Measurements from ENCODE around the gene SLC19A1.
"Not testable (repeated sequence)": the region's sequence is repeated elsewhere in the genome, so short reads cannot be mapped to it uniquely, and the experiment has no call there.

Gene SLC19A1

DNA sequence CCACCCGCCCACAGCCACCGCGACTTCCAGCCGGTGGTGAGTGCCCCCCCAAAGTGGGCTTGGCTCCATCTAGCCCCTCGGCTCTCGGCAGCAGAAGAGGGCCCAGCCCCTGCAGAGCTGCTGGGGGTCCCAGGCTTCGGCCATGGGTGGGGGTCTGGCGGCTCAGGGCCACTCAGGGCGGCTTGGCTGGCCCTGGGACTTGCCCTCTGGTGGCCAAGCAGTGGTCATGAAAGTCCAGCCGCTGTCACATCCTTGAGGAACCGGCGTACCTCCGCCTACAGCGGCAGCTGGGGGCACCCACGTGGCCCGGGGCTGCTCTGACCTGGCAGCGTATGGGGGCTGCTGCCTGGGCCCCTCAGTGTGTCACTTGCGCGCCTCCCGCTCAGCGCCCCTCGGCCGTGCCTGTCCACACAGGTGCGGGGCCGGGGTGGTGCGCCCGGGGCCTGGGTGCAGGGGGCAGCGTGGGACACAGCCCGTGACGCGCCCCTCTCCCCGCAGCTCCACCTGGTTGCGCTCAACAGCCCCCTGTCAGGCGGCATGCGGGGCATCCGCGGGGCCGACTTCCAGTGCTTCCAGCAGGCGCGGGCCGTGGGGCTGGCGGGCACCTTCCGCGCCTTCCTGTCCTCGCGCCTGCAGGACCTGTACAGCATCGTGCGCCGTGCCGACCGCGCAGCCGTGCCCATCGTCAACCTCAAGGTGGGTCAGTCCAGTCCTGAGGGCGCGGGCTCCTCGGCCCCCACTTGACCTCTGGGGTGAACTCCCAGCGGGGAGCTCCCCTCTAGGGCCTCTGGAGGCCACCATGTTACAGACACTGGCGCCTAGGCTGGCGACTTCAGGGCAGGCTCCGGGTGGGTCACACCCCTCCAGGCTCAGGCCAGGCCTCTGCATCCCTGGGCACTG, 32.4 kb downstream of the SLC19A1 start:
- in situ Hi-C loops (cut with HindIII; ENCODE audit: low sequenced_read_pairs) = no loop called here

DNA sequence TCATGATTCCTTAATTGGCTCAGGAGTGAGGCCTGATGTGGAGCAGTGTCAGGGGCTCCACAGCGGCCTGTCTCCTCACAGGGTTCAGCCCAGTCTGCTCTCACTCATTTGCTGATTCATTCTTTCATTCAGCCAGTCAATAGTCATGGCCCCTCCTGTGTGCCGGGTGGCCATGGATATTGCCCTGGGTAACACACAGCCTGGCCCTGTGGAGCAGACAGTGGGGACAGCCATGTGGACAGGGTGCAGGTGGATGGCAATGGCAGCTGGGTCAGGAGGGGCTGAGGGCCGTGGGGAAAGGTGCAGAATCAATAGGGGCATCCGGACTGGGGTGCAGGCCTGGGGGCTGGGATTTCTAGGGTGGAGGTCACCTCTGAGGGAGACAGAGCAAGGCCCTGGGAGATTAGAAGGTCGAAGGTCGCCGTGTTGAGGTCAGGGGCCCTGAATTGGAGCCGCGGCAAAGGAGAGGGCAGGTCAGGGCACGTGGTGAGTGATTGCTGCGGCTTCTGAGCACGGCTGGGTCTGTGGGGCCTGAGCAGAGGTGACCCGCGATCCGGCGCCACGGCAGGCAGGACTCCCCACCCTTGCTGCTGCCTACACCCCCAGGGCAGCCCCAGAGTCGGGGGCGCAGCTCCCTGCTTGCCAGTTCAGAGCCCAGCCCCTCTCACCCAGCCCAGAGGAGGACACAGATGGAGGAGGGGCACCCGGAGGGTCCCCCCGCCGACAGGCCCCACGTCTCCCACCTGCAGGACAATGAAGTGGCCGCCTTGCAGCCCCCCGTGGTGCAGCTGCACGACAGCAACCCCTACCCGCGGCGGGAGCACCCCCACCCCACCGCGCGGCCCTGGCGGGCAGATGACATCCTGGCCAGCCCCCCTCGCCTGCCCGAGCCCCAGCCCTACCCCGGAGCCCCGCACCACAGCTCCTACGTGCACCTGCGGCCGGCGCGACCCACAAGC, 33.4 kb downstream of the SLC19A1 start:
- in situ Hi-C loops (cut with HindIII; ENCODE audit: low sequenced_read_pairs) = no loop called here

DNA sequence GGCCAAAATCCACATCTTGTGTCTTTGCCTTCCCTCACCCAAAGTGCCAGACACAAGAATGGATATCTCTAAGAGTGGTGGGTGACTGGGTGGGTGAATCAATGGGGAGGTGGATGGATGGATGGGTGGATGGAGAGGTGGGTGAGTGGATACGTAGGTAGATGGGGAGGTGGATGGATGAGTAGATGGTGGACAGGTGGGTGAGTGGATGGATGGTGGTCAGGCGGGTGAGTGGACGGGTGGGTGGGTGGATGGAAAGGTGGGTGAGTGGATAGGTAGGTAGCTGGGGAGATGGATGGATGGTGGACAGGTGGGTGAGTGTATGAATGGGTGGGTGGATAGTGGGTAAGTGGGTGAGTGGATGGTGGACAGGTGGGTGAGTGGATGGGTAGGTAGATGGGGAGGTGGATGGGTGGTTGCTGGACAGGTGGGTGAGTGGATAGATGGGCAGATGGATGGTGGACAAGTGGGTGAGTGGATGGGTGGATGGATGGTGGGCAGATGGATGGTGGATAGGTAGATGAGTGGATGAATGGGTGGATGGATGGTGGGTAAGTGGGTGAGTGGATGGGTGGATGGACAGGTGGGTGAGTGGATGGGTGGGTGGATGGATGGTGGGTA, 34.2 kb downstream of the SLC19A1 start:
- in situ Hi-C loops (cut with HindIII; ENCODE audit: low sequenced_read_pairs) = no loop called here

DNA sequence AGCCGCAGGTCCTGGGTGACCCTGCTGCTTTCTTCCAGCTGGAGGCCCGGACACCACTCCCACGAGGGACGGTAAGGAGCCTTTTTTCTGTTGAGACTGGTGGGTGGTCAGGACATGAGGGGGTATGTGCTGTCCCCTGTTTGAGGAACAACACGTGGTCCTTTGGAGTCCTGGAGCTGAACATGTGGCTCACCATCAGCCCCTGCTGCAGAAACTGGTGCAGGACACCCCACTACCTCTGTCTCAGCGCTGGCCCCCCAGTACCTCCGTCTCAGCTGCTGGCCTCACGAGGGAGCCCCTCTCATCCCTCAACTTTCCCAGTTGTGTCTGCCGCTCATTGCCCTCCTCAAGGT, 34.7 kb downstream of the SLC19A1 start:
- in situ Hi-C loops (cut with HindIII; ENCODE audit: low sequenced_read_pairs) = no loop called here

DNA sequence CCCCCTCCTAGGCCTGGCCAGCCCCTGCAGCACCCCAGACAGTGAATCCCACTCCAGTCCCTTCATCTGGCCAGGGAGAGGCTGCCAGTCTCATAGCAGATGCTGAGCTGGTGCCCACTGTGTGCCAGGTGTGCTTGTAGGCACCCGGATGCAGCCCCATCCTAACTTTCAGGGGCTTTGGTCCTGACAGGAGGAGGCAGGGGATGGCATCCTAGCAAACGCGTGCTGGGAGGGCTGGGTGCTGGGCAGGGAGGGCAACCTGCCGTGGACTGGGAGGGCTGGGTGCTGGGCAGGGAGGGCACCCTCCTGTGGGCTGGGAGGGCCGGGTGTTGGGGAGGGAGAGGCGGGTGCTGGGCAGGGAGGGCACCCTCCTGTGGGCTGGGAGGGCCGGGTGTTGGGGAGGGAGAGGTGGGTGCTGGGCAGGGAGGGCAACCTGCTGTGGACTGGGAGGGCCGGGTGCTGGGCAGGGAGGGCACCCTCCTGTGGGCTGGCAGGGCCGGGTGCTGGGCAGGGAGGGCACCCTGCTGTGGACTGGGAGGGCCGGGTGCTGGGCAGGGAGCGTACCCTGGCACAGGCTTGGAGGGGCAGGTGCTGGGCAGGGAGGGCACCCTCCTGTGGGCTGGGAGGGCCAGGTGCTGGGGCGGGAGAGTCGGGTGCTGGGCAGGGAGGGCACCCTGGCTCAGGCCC, 35.3 kb downstream of the SLC19A1 start:
- in situ Hi-C loops (cut with HindIII; ENCODE audit: low sequenced_read_pairs) = no loop called here

DNA sequence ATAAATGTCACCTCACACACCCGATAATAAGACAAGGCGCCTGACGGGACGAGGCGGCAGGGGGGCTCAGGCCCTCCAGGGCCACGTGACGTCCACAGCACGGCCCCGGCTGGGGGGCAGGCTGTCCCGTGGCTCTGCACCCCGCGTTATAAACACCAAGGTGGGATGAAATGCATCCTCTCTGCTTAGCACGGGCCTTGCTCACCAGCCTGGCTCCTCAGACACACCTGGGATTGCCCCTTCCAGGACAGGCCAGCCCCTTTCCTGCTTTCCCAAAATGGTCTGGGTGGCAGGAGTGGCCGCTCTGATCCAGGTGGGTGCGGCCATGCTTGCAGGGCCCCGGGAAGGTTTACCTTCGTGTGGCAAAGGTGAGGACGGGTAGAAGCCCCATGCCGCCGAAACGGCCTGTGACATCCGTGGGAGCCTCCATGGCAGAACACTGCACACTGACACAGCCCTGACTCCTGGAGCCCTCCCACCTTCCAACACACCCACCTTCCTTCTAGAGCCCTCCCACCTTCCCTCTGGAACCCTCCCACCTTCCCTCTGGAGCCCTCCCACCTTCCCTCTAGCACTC, 35.9 kb downstream of the SLC19A1 start:
- in situ Hi-C loops (cut with HindIII; ENCODE audit: low sequenced_read_pairs) = no loop called here

DNA sequence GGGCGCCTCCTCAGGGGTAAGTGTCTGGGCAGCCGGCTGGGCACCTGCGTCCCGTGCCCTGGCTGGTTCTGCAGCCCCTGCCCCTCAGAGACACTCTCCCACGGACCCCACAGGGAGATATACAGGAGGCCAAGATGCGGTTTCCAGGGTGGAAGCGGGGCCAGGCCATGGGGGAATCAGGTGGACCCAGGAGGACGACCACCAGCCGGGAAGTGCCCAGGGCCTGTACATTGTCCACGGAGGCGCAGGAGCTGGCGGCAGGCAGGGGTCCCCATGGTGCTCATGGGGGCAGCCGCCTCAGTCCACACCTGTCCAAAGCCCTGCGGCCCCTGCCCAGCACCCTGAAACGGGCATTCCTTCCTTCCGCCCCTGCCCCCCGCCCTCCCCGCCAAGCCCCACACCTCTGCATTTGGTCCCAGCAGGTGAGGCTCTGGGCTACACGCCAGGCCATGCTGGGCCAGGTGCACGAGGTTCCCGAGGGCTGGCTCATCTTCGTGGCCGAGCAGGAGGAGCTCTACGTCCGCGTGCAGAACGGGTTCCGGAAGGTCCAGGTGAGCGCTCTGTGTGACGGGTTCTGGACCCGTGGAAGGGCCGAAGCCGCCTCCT, 36.7 kb downstream of the SLC19A1 start:
- in situ Hi-C loops (cut with HindIII; ENCODE audit: low sequenced_read_pairs) = no loop called here

DNA sequence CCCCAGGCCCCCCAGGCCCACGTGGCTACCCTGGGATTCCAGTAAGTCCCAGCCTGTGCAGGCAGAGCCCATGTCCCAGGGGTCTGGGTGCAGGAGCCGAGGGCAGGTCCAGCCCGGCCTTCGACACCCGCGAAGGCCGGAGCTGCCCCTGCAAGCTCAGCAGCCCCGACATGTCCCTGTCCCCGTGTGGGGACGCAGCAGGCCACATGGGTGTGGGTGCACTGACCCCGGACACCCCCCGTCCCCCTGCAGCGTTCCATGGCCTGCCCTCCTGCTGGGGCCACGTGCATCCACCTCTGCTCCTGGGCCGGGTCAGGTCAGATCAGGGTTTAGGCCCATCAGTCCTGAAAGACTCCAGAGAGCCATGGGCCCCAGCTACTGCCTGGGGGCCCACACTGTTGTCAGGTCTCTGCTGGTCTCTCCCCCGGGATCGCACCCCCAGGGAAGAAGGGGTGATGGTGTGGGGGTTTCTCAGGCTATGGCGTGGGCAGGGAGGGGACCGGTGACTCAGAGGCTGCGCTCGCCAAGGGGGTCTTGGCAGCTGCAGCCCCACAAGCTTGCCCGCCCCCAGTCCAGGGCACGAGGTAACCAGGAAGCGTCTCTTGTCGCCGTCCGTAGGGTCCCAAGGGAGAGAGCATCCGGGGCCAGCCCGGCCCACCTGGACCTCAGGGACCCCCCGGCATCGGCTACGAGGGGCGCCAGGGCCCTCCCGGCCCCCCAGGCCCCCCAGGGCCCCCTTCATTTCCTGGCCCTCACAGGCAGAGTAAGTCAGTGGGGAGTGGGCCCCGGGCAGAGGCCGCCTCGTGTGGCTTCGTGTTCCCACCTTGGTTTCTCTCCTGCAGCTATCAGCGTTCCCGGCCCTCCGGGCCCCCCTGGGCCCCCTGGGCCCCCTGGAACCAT, 37.5 kb downstream of the SLC19A1 start:
- in situ Hi-C loops (cut with HindIII; ENCODE audit: low sequenced_read_pairs) = no loop called here

DNA sequence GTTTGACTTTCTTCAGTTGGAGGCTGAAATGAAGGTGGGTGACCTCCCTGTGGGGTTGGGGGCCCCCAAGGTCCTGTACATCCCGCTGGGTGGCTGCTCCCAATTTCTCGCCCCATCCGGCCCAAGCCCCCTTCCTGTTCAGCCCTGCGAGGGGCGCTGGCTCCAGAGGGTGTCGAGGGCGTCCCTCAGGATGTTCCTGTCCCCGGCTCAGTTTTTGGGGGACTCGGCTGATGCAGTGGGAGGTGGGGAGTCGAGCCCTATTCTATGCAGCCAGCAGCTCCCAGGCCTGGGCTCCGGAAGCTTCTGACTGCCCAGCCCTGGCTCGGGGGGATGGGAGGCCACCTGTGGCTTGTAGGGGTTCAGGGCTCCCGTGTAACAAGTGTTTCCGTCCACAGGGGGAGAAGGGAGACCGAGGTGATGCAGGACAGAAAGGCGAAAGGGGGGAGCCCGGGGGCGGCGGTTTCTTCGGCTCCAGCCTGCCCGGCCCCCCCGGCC, 38.2 kb downstream of the SLC19A1 start:
- in situ Hi-C loops (cut with HindIII; ENCODE audit: low sequenced_read_pairs) = no loop called here

DNA sequence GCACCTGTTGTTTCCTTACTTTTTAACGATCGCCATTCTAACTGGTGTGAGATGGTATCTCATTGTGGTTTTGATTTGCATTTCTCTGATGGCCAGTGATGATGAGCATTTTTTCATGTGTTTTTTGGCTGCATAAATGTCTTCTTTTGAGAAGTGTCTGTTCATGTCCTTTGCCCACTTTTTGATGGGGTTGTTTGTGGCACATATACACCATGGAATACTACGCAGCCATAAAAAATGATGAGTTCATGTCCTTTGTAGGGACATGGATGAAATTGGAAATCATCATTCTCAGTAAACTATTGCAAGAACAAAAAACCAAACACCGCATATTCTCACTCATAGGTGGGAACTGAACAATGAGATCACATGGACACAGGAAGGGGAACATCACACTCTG, 39.0 kb downstream of the SLC19A1 start:
- in situ Hi-C loops (cut with HindIII; ENCODE audit: low sequenced_read_pairs) = not testable (repeated sequence)

DNA sequence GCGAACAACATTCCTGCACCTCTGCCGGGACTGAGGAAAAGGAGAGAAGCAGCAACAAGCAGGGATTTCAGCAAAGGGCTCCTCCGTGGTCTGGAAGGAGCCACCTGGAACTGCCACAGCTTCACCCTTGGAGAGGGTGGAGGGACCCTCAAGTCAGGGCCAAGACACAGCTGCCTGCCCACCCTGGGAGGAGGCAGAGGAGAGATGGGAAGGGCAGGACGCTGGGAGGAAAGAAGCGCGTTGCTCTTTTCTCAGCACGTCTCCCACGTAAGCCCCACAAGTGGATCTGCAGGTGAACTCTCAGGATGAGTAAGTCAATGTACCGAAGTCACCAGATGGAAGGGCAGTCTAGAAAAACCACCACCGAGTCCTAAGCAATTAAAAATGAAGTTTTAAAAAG, 39.6 kb downstream of the SLC19A1 start:
- in situ Hi-C loops (cut with HindIII; ENCODE audit: low sequenced_read_pairs) = no loop called here

DNA sequence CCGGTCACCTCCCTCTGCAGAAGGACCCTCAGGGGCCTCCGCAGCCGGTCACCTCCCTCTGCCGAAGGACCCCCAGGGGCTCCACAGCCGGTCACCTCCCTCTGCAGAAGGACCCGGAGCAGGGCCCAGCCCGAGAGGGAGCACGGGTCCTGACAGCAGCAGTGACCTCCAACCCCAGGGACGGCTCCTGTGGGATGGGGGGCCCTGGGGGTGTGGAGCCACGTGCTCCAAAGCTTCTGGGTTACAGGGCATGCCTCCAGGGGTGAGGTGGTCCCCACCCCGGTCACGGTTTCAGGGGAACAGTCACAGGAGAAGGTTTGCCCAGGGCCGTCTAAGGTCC, 40.3 kb downstream of the SLC19A1 start:
- in situ Hi-C loops (cut with HindIII; ENCODE audit: low sequenced_read_pairs) = no loop called here

DNA sequence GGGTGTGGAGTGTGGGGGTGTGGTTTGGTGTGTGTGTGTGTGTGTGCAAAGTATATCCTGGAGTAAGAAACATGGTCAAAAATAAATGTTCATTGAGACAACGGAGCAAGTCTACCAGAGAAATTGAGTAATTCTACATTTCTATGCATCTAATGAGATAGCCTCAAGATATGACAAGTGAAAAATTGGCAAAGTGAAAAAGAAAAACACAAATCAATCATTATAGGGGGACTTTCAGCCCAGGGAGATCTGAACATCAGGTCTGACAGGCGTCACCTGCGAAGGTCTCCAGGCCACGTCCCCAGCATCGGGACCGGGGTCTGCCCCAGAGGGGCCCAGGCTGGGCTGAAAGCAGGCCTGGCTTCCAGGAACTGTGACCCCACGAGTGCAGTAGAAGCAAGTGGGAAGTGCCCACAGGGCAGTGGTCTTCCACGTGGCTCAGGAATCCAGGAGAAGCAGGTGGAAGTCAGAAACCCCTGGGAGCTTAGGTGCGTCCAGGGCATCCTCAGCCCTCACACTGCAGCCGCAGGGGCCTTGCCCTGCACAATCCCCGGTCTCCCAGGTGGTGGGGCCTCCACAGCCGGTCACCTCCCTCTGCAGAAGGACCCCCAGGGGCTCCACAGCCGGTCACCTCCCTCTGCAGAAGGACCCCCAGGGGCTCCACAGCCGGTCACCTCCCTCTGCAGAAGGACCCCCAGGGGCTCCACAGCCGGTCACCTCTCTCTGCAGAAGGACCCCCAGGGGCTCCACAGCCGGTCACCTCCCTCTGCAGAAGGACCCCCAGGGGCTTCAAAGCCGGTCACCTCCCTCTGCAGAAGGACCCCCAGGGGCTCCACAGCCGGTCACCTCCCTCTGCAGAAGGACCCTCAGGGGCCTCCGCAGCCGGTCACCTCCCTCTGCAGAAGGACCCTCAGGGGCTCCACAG, 40.9 kb downstream of the SLC19A1 start:
- in situ Hi-C loops (cut with HindIII; ENCODE audit: low sequenced_read_pairs) = not testable (repeated sequence)

DNA sequence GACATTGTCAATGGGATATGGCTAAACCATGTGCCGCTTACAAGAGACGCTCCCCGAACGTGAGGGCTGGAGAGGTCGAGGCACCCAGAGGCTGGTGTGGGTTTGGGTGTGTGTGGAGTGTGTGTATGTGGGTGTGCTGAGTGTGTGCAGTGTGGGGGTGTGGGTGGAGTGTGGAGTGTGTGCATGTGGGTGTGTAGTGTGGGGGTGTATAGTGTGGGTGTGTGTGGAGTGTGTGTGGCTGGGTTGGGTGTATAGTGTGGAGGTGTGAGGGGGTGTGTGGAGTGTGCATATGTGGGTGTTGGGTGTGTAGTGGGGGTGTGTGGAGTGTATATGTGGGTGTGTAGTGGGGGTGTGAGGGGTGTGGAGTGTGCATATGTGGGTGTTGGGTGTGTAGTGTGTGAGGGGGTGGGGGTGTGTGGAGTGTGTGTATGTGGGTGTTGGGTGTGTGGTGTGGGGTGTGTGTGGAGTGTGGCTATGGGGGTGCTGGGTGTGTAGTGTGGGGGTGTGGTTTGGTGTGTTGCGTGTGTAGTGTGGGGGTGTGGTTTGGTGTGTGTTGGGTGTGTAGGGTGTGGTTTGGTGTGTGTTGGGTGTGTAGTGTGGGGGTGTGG, 42.2 kb downstream of the SLC19A1 start:
- in situ Hi-C loops (cut with HindIII; ENCODE audit: low sequenced_read_pairs) = no loop called here

DNA sequence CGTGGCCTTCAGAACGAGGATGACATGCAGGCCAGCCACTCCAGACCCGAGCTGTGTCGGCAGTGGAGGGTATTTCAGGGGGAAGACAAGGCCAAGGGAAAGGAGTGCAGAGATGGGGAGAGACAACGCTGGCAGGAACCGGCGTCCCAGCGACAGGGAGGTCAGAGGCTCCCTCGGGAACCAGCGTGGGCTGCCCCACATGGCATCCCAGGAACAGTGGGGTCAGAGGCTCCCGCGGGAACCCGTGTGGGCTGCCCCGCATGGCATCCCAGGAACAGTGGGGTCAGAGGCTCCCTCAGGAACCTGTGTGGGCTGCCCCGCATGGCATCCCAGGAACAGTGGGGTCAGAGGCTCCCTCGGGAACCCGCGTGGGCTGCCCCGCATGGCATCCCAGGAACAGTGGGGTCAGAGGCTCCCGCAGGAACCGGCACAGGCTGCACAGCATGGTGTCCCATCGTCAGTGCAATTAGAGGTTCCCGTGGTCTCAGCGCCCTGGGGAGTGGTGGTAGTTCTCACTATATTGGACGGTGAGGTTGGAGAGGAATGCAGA, 43.0 kb downstream of the SLC19A1 start:
- in situ Hi-C loops (cut with HindIII; ENCODE audit: low sequenced_read_pairs) = no loop called here

DNA sequence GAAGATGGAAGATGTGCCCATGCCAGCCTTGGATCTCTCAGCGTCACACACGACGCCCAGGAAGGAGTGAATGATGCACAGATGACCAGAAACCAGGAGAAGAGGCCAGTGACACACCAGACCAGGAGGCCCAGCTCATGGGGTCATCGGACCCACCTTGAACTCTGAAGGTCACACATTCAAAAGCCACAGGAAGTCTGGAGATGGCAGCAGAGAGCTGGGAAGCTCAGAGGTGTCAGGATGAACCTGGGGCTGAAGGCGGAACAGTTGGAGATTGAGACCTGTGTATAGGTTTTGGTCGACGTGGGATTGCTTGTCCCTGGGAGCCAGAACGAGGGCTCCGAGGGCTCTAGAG, 43.6 kb downstream of the SLC19A1 start:
- in situ Hi-C loops (cut with HindIII; ENCODE audit: low sequenced_read_pairs) = no loop called here
